Muscle of leg (tissue), 11 donors: ENCODE measurements around the gene EXOC3L4. TPM values are rescaled to one million over a fixed set of nuclear protein-coding genes. Genes with fewer than 3 reads are reported as not detected.
A peak's percentile ranks its signal among the peaks of the same experiment; 100 is the strongest.

Experiments used
- DNase-seq: peaks from one replicate; pipeline ENCODE4 v3.0.0; 2013
- H3K27ac ChIP-seq: one replicate; pipeline ENCODE4 v1.5.1; 2013; ENCODE audit warnings: mild to moderate bottlenecking, low read length, control low read depth
- H3K27me3 ChIP-seq: one replicate; pipeline ENCODE4 v1.6.1; 2013; ENCODE audit warnings: low read length; ENCODE audit not compliant: control insufficient read depth, insufficient read depth
- H3K36me3 ChIP-seq: one replicate; pipeline ENCODE4 v1.6.1; 2013; ENCODE audit warnings: low read length; ENCODE audit not compliant: control insufficient read depth, insufficient read depth
- H3K4me1 ChIP-seq: one replicate; pipeline ENCODE4 v1.6.1; 2013; ENCODE audit warnings: low read length; ENCODE audit not compliant: control insufficient read depth, insufficient read depth
- H3K4me3 ChIP-seq: one replicate; pipeline ENCODE4 v1.5.1; 2013; ENCODE audit warnings: low read length, control low read depth
- H3K9me3 ChIP-seq: replicated peaks from 2 replicates; pipeline ENCODE4 v1.6.1; 2013; ENCODE audit warnings: low read depth, low read length; ENCODE audit not compliant: control insufficient read depth
- WGBS: methylation state at CpG from one replicate; pipeline ENCODE4 v1.1.5; 2013; ENCODE audit warnings: missing lambda C conversion rate; ENCODE audit not compliant: insufficient coverage; 5-methylcytosine and 5-hydroxymethylcytosine counted together
- polyA plus RNA-seq, 8 donors: library from polyadenylated mRNA; unstranded; fragments of 120-200 nt; gene quantifications; one replicate each; pipeline versions ENCODE4 v1.2.1 to v1.2.3, GENCODE V29; 2013; ENCODE audit warnings: inconsistent platforms in 1 of 8, low replicate concordance in 1 of 8; ENCODE audit not compliant: insufficient read length in 8 of 8, insufficient read depth in 1 of 8
- total RNA-seq: library from RNA; stranded (reverse); fragments of 120-200 nt; gene quantifications from one replicate; pipeline ENCODE4 v1.2.4, GENCODE V29; 2013

Gene EXOC3L4
- total and polyA plus RNA-seq, 9 donors = 0.23 to 1.6 (median 0.62) TPM; not detected in 1

DNA sequence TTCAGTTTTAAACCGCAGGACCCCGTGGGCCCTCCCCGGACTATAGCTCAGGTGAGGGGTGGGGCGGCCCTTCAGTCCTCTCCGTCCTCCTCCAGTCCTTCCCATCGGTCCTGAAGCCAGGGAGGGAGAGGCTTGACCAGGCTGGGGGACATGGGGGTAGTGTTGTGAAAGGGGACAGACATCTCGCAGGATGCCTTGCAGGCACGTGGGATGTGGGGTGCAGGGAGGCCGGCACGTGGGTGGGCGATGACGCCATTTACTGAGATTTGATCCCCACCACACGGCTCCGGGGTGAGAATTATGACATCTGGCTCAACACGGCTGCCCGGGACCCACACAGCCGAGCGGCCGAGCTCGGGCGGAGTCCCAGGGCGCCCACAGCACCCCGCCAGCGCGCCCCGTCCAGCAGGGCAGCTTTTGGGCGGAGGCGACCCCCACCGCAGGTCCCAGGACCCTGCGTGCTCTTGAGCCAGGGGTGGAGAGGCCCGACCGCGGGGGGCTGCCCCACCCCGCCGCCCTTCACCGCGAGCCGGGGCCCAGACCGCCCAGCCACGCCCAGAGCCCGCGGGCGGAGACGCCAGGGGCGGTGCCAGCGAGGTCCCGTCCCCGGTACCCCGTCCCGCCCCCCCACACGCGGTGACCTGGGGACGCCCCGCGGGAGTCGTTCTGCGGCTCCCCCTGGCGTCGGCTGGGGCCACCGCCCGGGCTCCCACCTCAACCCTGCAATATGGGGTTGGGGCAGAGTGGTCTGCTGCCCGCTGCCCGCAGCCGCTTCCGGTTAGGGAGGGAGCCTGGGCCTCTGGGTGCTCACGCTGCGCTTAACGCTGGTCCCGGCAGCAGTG lies 3.3 kb upstream of the EXOC3L4 start:
- H3K27ac ChIP-seq = no peak overlapping the region
- WGBS = 3% methylated on average over 62 of the region's 69 CpGs
- H3K9me3 ChIP-seq = no peaks in the 10 kb centered on the region
- DNase-seq = no peak
- H3K36me3 ChIP-seq = no peaks in the 10 kb centered on the region
- H3K4me1 ChIP-seq = peaks cover 26% of the 10 kb centered on the region
- peaks cover 24% of the 10 kb centered on the region for H3K27me3 ChIP-seq
- peak overlapping the region; percentile 19 for H3K4me3 ChIP-seq

DNA sequence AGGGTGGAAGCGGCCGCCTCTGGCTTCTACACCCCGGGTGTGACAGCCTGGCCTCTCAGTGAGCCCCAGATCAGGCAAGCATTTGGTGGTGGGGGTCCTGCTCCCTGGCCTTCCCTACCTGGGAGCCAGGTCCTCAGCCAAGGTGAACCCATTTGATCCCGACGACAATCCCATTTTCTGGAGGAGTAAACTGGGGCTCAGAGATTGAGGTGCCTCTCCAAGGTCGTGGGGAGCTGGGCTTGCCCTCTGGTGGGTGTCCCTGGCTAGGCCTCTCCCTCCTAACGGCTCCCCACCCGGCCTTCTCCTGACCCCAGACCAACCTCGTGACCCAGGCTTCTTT lies 2.7 kb upstream of the EXOC3L4 start:
- no peak for DNase-seq
- WGBS = 42% methylated on average over 5 of the region's 9 CpGs
- no peak overlapping the region for H3K27ac ChIP-seq
- H3K27me3 ChIP-seq = peaks cover 24% of the 10 kb centered on the region
- peaks cover 26% of the 10 kb centered on the region for H3K4me1 ChIP-seq
- H3K36me3 ChIP-seq = no peaks in the 10 kb centered on the region
- H3K9me3 ChIP-seq = no peaks in the 10 kb centered on the region
- peak overlapping the region; percentile 19 for H3K4me3 ChIP-seq

DNA sequence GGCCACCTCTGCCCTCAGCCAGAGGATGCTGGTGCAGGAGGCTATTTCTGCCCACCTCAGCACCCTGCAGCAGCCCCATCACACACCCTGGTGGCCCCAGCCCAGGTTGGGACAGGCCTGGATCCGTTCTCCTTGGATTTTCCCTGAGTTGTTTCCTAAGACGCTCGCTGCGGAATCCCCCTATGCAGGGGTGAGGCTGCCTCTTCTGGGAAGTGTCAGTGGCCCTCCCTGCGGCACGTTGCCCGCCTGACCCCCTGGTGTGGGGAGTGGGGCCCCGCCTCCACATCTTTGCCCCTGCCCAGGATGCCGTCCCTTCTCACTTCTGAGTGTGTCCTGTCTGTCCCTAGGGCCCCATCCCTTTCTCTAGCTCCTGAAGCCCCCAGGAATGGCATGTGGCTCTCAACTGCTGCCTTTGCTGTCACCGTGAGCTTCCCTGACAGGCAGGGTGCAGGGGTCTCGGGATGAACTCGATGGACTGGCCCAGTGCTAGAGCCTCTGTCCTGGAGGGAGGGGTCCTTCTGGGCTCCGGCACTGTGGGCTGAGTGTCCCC lies 594 bp upstream of the EXOC3L4 start:
- H3K36me3 ChIP-seq = no peaks in the 10 kb centered on the region
- peaks cover 26% of the 10 kb centered on the region for H3K4me1 ChIP-seq
- H3K4me3 ChIP-seq = no peak overlapping the region
- H3K27me3 ChIP-seq = peaks cover 27% of the 10 kb centered on the region
- no peaks in the 10 kb centered on the region for H3K9me3 ChIP-seq
- 51% methylated on average over 12 of the region's 13 CpGs for WGBS
- DNase-seq = no peak
- peak overlapping the region; percentile 62 for H3K27ac ChIP-seq

DNA sequence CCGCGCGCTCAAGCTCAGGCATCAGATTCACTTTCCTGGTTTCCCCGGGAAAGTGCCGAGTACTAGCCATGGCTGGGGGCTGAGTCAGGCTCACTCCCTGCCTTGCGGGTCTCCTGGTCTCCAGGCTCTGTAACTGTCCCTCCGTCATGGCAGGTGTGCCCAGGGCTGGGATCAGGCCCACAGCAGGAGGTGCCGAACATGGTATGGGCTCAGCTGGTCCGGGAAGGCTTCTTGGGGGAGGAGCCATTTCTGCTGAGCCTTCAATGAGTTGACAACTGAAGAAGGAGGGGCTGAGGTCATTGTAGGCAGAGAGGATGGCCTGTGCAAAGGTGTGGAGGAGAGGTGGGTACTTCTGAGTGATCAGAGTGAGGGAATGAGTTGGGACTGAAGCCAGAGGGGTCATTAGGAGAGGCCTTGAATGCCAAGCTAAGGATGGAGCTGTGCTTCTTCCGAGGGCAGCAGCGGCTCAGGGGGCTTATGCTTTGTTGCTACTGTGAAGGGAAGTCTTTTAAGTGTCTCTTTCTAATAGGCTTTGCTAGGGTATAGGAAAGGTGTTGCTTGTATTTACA lies 769 bp downstream of the EXOC3L4 start:
- DNase-seq = no peak
- Histone ChIP-seq H3K4me1 (peaks cover 27% of the 10 kb centered on the region), H3K27me3 (peaks cover 32% of the 10 kb centered on the region), H3K4me3 (no peak overlapping the region), H3K27ac (no peak overlapping the region), H3K9me3 (no peaks in the 10 kb centered on the region), H3K36me3 (no peaks in the 10 kb centered on the region)
- WGBS = 78% methylated on average over 10 of the region's 11 CpGs

DNA sequence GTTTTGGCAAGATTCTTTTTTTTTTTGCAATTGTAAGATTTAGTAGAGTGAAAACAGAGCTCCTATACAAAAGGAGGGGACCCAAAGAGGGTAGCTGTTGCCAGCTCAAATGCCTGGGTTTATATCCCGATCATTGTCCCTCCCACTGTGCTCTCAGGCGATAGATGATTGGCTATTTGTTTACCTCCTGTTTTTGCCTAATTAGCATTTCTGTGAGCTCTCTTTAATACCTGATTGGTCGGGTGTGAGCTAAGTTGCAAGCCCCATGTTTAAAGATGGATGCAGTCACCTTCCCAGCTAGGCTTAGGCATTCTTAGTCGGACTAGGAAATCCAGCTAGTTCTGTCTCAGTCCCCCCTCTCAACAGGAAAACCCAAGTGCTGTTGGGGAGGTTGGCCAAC lies 1.9 kb downstream of the EXOC3L4 start:
- Histone ChIP-seq H3K27me3 (peaks cover 31% of the 10 kb centered on the region), H3K27ac (no peak overlapping the region), H3K4me3 (no peak overlapping the region), H3K9me3 (no peaks in the 10 kb centered on the region), H3K4me1 (peaks cover 18% of the 10 kb centered on the region), H3K36me3 (no peaks in the 10 kb centered on the region)
- 40% methylated on average over 1 of the region's 4 CpGs for WGBS
- DNase-seq = no peak

DNA sequence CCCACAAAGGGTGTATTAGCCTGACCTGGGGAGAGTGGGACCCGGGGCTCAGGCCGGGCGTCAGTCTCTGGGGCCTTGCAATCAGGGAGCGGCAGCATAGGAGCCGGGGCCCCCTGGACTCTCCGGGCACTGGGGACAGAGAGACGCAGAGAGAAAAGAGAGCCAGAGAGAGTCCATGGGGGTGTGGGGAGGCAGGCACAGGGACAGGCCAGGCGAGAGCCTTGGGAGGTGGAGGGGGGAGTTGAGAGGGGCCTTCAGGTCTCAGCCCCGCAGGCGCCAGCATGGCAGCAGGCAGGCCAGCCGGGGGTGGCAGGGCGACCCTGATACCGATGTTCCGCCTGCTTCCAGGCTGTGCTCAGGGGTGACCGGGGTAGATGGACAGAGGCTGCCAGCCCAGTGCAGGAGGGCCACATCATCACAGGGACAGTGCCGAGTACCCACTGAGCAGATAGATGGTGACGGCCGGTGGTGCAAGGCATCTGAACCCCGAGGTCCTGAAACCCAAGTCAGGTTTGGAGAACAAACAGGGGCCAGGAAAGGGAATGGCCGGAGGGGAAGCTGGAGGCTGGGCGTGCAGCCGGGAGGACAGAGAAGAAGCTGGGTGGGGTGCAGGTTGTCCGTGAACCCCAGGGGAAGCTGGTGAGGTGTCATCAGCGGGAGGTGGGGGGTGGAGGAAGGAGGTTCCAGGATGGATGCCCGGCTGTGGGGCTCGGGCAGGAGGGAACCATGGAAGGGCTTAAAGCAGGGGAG lies 2.9 kb downstream of the EXOC3L4 start:
- no peak for DNase-seq
- Histone ChIP-seq H3K9me3 (no peaks in the 10 kb centered on the region), H3K27ac (no peak overlapping the region), H3K36me3 (no peaks in the 10 kb centered on the region), H3K4me1 (peaks cover 25% of the 10 kb centered on the region), H3K27me3 (peaks cover 38% of the 10 kb centered on the region), H3K4me3 (no peak overlapping the region)
- 62% methylated on average over 25 of the region's 26 CpGs for WGBS

DNA sequence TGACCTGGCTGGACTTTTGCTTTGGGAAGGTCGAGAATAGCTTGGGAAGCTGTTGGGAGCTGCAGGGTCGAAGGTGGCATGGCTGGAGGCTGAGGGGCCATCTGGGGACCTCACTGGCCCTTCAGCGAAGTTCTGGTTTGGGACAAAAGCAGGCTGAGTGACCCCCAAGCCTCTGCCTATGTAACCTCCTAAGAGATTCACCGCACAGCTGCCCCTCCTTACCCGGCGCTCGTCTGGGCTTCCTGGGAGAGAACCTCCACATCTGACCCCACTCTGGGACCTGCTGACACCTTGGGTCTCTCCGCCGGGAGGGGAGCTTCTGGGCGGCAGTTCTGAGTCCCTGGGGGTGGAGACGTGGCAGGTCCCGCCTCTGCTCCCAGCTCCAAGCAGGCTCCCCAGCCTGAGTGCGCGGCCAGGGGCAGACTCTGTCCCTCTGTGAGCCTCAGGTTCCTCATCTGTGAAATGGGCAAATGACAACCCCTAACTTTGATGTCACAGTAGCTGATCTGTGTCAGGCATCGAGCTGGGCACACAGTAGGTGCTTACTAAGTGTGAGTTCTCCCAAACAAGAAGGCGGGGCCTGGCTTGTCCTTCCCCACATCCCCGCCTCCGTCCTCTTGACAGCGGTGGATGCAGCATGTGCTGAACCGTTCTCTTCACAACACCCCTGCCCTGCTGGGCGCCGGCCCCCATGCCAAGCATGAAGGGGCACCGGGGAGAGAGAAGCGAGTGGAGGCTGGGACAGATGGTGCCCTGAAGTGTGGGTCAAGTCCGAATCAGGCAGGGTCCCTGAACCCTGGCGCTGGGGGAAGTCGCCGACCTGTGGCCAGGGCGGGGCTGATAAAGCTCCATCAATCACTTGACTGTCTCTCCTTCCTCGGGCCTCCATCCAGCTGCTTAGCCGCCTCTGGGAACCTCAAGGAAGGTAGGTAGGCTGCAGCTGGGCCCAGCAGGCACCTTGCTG lies 3.8 kb downstream of the EXOC3L4 start:
- WGBS = 59% methylated on average over 14 of the region's 31 CpGs
- peaks cover 31% of the 10 kb centered on the region for H3K4me1 ChIP-seq

DNA sequence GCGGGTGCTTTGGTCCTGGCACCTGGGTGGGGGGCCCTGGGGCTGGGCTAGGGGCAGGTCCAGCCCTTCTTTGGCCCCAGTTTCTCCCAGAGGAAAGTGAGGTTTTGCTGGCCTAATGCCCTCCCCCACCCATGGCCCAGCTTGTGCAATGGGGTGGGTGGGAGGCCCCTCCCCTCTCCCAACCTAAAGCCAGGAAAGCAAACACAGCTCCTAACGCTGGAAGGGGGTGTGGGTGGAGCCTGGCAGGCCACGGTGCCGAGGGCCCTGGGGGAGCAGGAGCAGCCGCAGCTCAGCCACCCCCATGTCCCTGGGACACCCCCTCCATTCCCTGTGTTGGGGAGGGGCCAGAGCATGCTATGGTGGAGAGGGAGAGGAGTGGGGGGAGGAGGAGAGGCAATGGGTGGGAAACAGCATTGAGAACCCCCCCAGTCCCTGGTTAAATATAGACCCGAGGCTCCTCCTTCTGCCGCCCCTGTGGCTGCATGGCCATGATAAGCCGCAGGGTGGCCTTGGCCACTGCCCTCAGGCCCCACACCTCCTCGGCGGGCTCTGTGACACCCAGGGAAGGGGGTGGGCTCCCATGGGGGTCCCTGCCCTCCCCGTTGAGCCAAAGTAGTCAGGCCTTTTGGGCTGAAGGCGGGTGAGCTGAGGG lies 4.7 kb downstream of the EXOC3L4 start:
- no peak overlapping the region for H3K4me3 ChIP-seq
- no peaks in the 10 kb centered on the region for H3K9me3 ChIP-seq
- 56% methylated on average over 3 of the region's 12 CpGs for WGBS
- peaks cover 56% of the 10 kb centered on the region for H3K27me3 ChIP-seq
- no peak overlapping the region for H3K27ac ChIP-seq
- H3K4me1 ChIP-seq = peaks cover 37% of the 10 kb centered on the region
- no peaks in the 10 kb centered on the region for H3K36me3 ChIP-seq
- no peak for DNase-seq

More for the DNA sequence above, 3.8 kb downstream of the EXOC3L4 start:
- H3K9me3 ChIP-seq = no peaks in the 10 kb centered on the region
- peaks cover 47% of the 10 kb centered on the region for H3K27me3 ChIP-seq
- no peak overlapping the region for H3K27ac ChIP-seq
- H3K36me3 ChIP-seq = no peaks in the 10 kb centered on the region
- DNase-seq = no peak
- H3K4me3 ChIP-seq = no peak overlapping the region

DNA sequence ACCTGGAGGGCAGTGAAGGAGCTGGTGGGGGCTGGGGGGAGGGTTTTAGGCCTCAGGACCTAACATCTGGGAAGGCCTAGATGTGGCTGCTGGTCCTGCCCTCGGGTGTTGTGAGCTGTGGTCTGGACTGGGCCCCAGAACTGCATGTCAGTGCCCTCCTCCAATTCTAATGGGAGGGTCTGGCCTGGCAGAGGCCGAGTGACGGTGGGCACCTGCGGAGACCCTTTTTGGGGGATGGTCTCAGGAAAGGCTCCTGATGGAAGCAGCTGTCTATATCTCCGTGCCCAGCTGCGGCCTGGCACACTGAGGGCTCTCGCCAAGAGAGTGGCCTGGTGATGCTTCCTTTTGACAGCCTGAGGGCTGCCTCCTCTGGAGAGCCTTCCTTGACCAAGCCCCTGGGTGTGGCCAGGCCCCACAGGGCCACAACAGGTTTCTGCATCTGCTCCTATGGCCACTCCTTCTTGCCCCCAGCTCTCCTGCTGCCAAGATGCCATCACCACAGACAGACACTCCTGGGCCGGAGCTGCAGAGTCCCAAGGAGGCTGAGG lies 5.3 kb downstream of the EXOC3L4 start:
- peaks cover 62% of the 10 kb centered on the region for H3K27me3 ChIP-seq
- DNase-seq = no peak
- 88% methylated on average over 8 of the region's 8 CpGs for WGBS

More for the DNA sequence above, 5.3 kb downstream of the EXOC3L4 start:
- no peaks in the 10 kb centered on the region for H3K36me3 ChIP-seq
- H3K9me3 ChIP-seq = no peaks in the 10 kb centered on the region
- peaks cover 37% of the 10 kb centered on the region for H3K4me1 ChIP-seq
- H3K4me3 ChIP-seq = no peak overlapping the region
- no peak overlapping the region for H3K27ac ChIP-seq
